Parathyroid adenoma (tissue), 2 donors: ENCODE data around the gene TMEM273.

Experiments
- H2AFZ ChIP-seq: fragments of 300-600 bp; sonication (generic); one replicate; pipeline ENCODE4 v1.7.0; 2017; ENCODE audit warnings: antibody characterized with exemption, mild to moderate bottlenecking
- H3K27ac ChIP-seq: fragments of 300-600 bp; sonication (generic); one replicate; pipeline ENCODE4 v1.7.0; 2017
- H3K27me3 ChIP-seq: fragments of 300-600 bp; sonication (generic); one replicate; pipeline ENCODE4 v1.7.0; 2017; ENCODE audit warnings: low read length; ENCODE audit not compliant: control insufficient read depth, insufficient read depth
- H3K36me3 ChIP-seq: fragments of 300-600 bp; sonication (generic); one replicate; pipeline ENCODE4 v1.7.0; 2017; ENCODE audit warnings: low read length; ENCODE audit not compliant: control insufficient read depth, insufficient read depth
- H3K4me1 ChIP-seq: fragments of 300-600 bp; sonication (generic); one replicate; pipeline ENCODE4 v1.7.0; 2017; ENCODE audit warnings: control low read depth
- H3K4me2 ChIP-seq: fragments of 300-600 bp; sonication (generic); one replicate; pipeline ENCODE4 v1.7.0; 2017; ENCODE audit warnings: low read length
- H3K4me3 ChIP-seq: fragments of 300-600 bp; sonication (generic); one replicate; pipeline ENCODE4 v1.7.0; 2017; ENCODE audit warnings: low read depth, low read length
- H3K79me2 ChIP-seq: fragments of 300-600 bp; sonication (generic); one replicate; pipeline ENCODE4 v1.7.0; 2017; ENCODE audit warnings: control low read depth
- H3K9ac ChIP-seq: fragments of 300-600 bp; sonication (generic); one replicate; pipeline ENCODE4 v1.7.0; 2017; ENCODE audit warnings: mild to moderate bottlenecking
- H3K9me3 ChIP-seq: fragments of 300-600 bp; sonication (generic); one replicate; pipeline ENCODE4 v1.7.0; 2017; ENCODE audit warnings: low read length; ENCODE audit not compliant: control insufficient read depth
- CTCF ChIP-seq: fragments of 300-600 bp; sonication (generic); IDR thresholded peaks from one replicate; pipeline ENCODE4 v1.7.0; 2017; ENCODE audit warnings: antibody characterized with exemption, mild to moderate bottlenecking
- donor health status: primary hyperparathyroidism.

Gene TMEM273

GRCh38 chr10:49113741-49114141 is 74.5 kb downstream of the TMEM273 start:
- TF ChIP-seq CTCF, result no peak
- Histone ChIP-seq H3K9ac (no peak overlapping the region), H2AFZ (peak overlapping the region; percentile 17), H3K4me2 (no peak overlapping the region), H3K4me3 (no peak overlapping the region), H3K4me1 (peaks cover 49% of the 10 kb centered on the region), H3K79me2 (peaks cover 34% of the 10 kb centered on the region), H3K27me3 (no peaks in the 10 kb centered on the region), H3K9me3 (no peaks in the 10 kb centered on the region), H3K27ac (peak overlapping the region; percentile 75), H3K36me3 (no peaks in the 10 kb centered on the region)

GRCh38 chr10:49112851-49113250 is 75.3 kb downstream of the TMEM273 start:
- Histone ChIP-seq H3K4me1 (peaks cover 41% of the 10 kb centered on the region), H3K36me3 (no peaks in the 10 kb centered on the region), H3K9me3 (no peaks in the 10 kb centered on the region), H3K4me3 (no peak overlapping the region), H3K4me2 (no peak overlapping the region), H3K27ac (no peak overlapping the region), H3K27me3 (no peaks in the 10 kb centered on the region), H2AFZ (no peak overlapping the region), H3K9ac (no peak overlapping the region), H3K79me2 (peaks cover 39% of the 10 kb centered on the region)
- no peak for TF ChIP-seq CTCF

GRCh38 chr10:49112098-49112497 is 76.1 kb downstream of the TMEM273 start:
- Histone ChIP-seq H3K27ac (no peak overlapping the region), H3K36me3 (no peaks in the 10 kb centered on the region), H3K4me3 (no peak overlapping the region), H3K9ac (no peak overlapping the region), H3K9me3 (no peaks in the 10 kb centered on the region), H3K4me1 (peaks cover 35% of the 10 kb centered on the region), H2AFZ (no peak overlapping the region), H3K27me3 (no peaks in the 10 kb centered on the region), H3K79me2 (peaks cover 40% of the 10 kb centered on the region), H3K4me2 (no peak overlapping the region)
- no peak for TF ChIP-seq CTCF

GRCh38 chr10:49111320-49111698 is 76.9 kb downstream of the TMEM273 start:
- H3K27ac ChIP-seq, result no peak overlapping the region
- TF ChIP-seq CTCF, result no peak
- H3K27me3 ChIP-seq, result no peaks in the 10 kb centered on the region
- no peaks in the 10 kb centered on the region for H3K36me3 ChIP-seq
- H3K79me2 ChIP-seq, result peaks cover 46% of the 10 kb centered on the region
- H3K9me3 ChIP-seq, result no peaks in the 10 kb centered on the region
- H3K4me3 ChIP-seq, result no peak overlapping the region
- no peak overlapping the region for H3K4me2 ChIP-seq
- H2AFZ ChIP-seq, result no peak overlapping the region
- H3K9ac ChIP-seq, result no peak overlapping the region
- peaks cover 34% of the 10 kb centered on the region for H3K4me1 ChIP-seq

- peaks cover 29% of the 10 kb centered on the region for H3K4me1 ChIP-seq
- H2AFZ ChIP-seq, result no peak overlapping the region
- no peaks in the 10 kb centered on the region for H3K27me3 ChIP-seq
- no peak overlapping the region for H3K4me2 ChIP-seq
- no peaks in the 10 kb centered on the region for H3K9me3 ChIP-seq
- no peak for TF ChIP-seq CTCF
- H3K9ac ChIP-seq, result no peak overlapping the region
- no peak overlapping the region for H3K27ac ChIP-seq
- peaks cover 46% of the 10 kb centered on the region for H3K79me2 ChIP-seq
- H3K4me3 ChIP-seq, result no peak overlapping the region
- H3K36me3 ChIP-seq, result no peaks in the 10 kb centered on the region
These were observed 77.4 kb downstream of the TMEM273 start for GRCh38 chr10:49110684-49111319.
